Measurements from ENCODE around the gene SCFD2. TPM values are rescaled to one million over a fixed set of nuclear protein-coding genes. Genes with fewer than 3 reads are reported as not detected.

SCFD2 gene
- total RNA-seq, 1 donor from 2014 or later, result 11.9 TPM

GRCh38 chr4:52850406-52851124, 515.3 kb downstream of the SCFD2 start:
- Mint-ChIP-seq H3K36me3 (ENCODE audit: low read depth, unreplicated experiment) (no peaks in the 10 kb centered on the region), H3K9me3 (ENCODE audit: unreplicated experiment) (no peaks in the 10 kb centered on the region), H3K27ac (ENCODE audit: unreplicated experiment) (no peak overlapping the region), H3K4me3 (ENCODE audit: unreplicated experiment) (no peak overlapping the region), H3K27me3 (ENCODE audit: low read depth, unreplicated experiment) (peaks cover 5% of the 10 kb centered on the region), H3K4me1 (ENCODE audit: low read depth, unreplicated experiment) (peaks cover 32% of the 10 kb centered on the region)
- no peaks in the 10 kb centered on the region for H4K20me1 ChIP-seq (ENCODE audit: insufficient read depth, low read length)
- H3K9me3 ChIP-seq (ENCODE audit: insufficient read depth, low read depth, low read length), result no peaks in the 10 kb centered on the region
- no peaks in the 10 kb centered on the region for H3K27me3 ChIP-seq (ENCODE audit: insufficient read depth, low read length)
- TF ChIP-seq EZH2 (IDR thresholded peaks at IDR 0.05; ENCODE audit: insufficient read depth, low read length) (no peak), CTCF (IDR thresholded peaks at IDR 0.05; ENCODE audit: insufficient read depth, low read depth, low read length) (no peak)
- DNase-seq (ENCODE audit: low read depth) (no peak), FAIRE-seq (no peak)
- H3K27ac ChIP-seq (ENCODE audit: low read depth, low read length), result no peak overlapping the region
- no peak overlapping the region for H3K9ac ChIP-seq (ENCODE audit: low read length)
- no peaks in the 10 kb centered on the region for H3K79me2 ChIP-seq (ENCODE audit: insufficient read depth, low read length)
- H3K4me1 ChIP-seq (ENCODE audit: insufficient read depth, low read length), result peaks cover 4% of the 10 kb centered on the region
- no peak overlapping the region for H3K4me2 ChIP-seq (ENCODE audit: low read length)
- no peak overlapping the region for H3K4me3 ChIP-seq (ENCODE audit: insufficient read depth, low read depth, low read length)
- H2AFZ ChIP-seq (ENCODE audit: low read depth, low read length), result no peak overlapping the region
- no peaks in the 10 kb centered on the region for H3K36me3 ChIP-seq (ENCODE audit: insufficient read depth, low read length)

- FAIRE-seq (no peak), DNase-seq (ENCODE audit: low read depth) (no peak)
- Mint-ChIP-seq H3K4me1 (ENCODE audit: low read depth, unreplicated experiment) (peaks cover 15% of the 10 kb centered on the region), H3K27me3 (ENCODE audit: low read depth, unreplicated experiment) (peaks cover 5% of the 10 kb centered on the region), H3K36me3 (ENCODE audit: low read depth, unreplicated experiment) (no peaks in the 10 kb centered on the region), H3K4me3 (ENCODE audit: unreplicated experiment) (no peak overlapping the region), H3K9me3 (ENCODE audit: unreplicated experiment) (no peaks in the 10 kb centered on the region), H3K27ac (ENCODE audit: unreplicated experiment) (no peak overlapping the region)
- no peak overlapping the region for H3K4me2 ChIP-seq (ENCODE audit: low read length)
- H3K4me1 ChIP-seq (ENCODE audit: insufficient read depth, low read length), result peaks cover 4% of the 10 kb centered on the region
- no peak overlapping the region for H2AFZ ChIP-seq (ENCODE audit: low read depth, low read length)
- no peaks in the 10 kb centered on the region for H4K20me1 ChIP-seq (ENCODE audit: insufficient read depth, low read length)
- TF ChIP-seq EZH2 (IDR thresholded peaks at IDR 0.05; ENCODE audit: insufficient read depth, low read length) (no peak), CTCF (IDR thresholded peaks at IDR 0.05; ENCODE audit: insufficient read depth, low read depth, low read length) (no peak)
- no peak overlapping the region for H3K4me3 ChIP-seq (ENCODE audit: insufficient read depth, low read depth, low read length)
- no peaks in the 10 kb centered on the region for H3K79me2 ChIP-seq (ENCODE audit: insufficient read depth, low read length)
- no peaks in the 10 kb centered on the region for H3K27me3 ChIP-seq (ENCODE audit: insufficient read depth, low read length)
- H3K9me3 ChIP-seq (ENCODE audit: insufficient read depth, low read depth, low read length), result no peaks in the 10 kb centered on the region
- no peaks in the 10 kb centered on the region for H3K36me3 ChIP-seq (ENCODE audit: insufficient read depth, low read length)
- no peak overlapping the region for H3K27ac ChIP-seq (ENCODE audit: low read depth, low read length)
- no peak overlapping the region for H3K9ac ChIP-seq (ENCODE audit: low read length)
Measured at GRCh38 chr4:52848254-52848653, 517.6 kb downstream of the SCFD2 start.

- H3K9me3 Mint-ChIP-seq (ENCODE audit: unreplicated experiment), result no peaks in the 10 kb centered on the region
- Histone ChIP-seq H3K36me3 (ENCODE audit: insufficient read depth, low read length) (no peaks in the 10 kb centered on the region), H4K20me1 (ENCODE audit: insufficient read depth, low read length) (no peaks in the 10 kb centered on the region), H3K4me1 (ENCODE audit: insufficient read depth, low read length) (peaks cover 8% of the 10 kb centered on the region), H3K4me3 (ENCODE audit: insufficient read depth, low read depth, low read length) (no peak overlapping the region), H3K27ac (ENCODE audit: low read depth, low read length) (no peak overlapping the region), H3K27me3 (ENCODE audit: insufficient read depth, low read length) (no peaks in the 10 kb centered on the region), H2AFZ (ENCODE audit: low read depth, low read length) (no peak overlapping the region), H3K9ac (ENCODE audit: low read length) (no peak overlapping the region), H3K4me2 (ENCODE audit: low read length) (no peak overlapping the region), H3K79me2 (ENCODE audit: insufficient read depth, low read length) (no peaks in the 10 kb centered on the region), H3K9me3 (ENCODE audit: insufficient read depth, low read depth, low read length) (no peaks in the 10 kb centered on the region)
- TF ChIP-seq CTCF (IDR thresholded peaks at IDR 0.05; ENCODE audit: insufficient read depth, low read depth, low read length) (no peak), EZH2 (IDR thresholded peaks at IDR 0.05; ENCODE audit: insufficient read depth, low read length) (no peak)
- DNase-seq (ENCODE audit: low read depth) (no peak), FAIRE-seq (no peak)
- no peaks in the 10 kb centered on the region for H3K4me1 Mint-ChIP-seq (ENCODE audit: low read depth, unreplicated experiment)
- no peak overlapping the region for H3K27ac Mint-ChIP-seq (ENCODE audit: unreplicated experiment)
- H3K36me3 Mint-ChIP-seq (ENCODE audit: low read depth, unreplicated experiment), result no peaks in the 10 kb centered on the region
- peaks cover 5% of the 10 kb centered on the region for H3K27me3 Mint-ChIP-seq (ENCODE audit: low read depth, unreplicated experiment)
- no peak overlapping the region for H3K4me3 Mint-ChIP-seq (ENCODE audit: unreplicated experiment)
Measured at GRCh38 chr4:52846502-52846901, 519.4 kb downstream of the SCFD2 start.

Data from astrocyte (in vitro differentiated cells and primary cell).